HG03025 (cell line): ENCODE measurements around the gene DMTF1.
A peak's percentile ranks its signal among the peaks of the same experiment; 100 is the strongest.

Experiments used
- ATAC-seq: cut with Tn5 transposase; IDR thresholded peaks from one replicate; pipeline ENCODE4 v1.9.1; 2021; ENCODE audit warnings: mild to moderate bottlenecking, moderate library complexity; ENCODE audit not compliant: unreplicated experiment, low FRiP score

Gene DMTF1

GRCh38 chr7:87144173-87144657 lies 8.0 kb upstream of the DMTF1 start:
- ATAC-seq: peak; percentile 93

- ATAC-seq: no peak
These were observed 5.4 kb upstream of the DMTF1 start for GRCh38 chr7:87146740-87147386.

- no peak for ATAC-seq
These were observed 4.8 kb upstream of the DMTF1 start for GRCh38 chr7:87147500-87147899.

GRCh38 chr7:87148332-87148955 lies 3.8 kb upstream of the DMTF1 start:
- ATAC-seq: no peak

GRCh38 chr7:87151002-87151728 lies 1.1 kb upstream of the DMTF1 start:
- no peak for ATAC-seq

GRCh38 chr7:87151729-87152111 lies 533 bp upstream of the DMTF1 start:
- peak; percentile 31 for ATAC-seq

GRCh38 chr7:87152897-87153641 lies 816 bp downstream of the DMTF1 start:
- ATAC-seq: peak; percentile 20

GRCh38 chr7:87154166-87154565 lies 1.9 kb downstream of the DMTF1 start:
- no peak for ATAC-seq

GRCh38 chr7:87154569-87154968 lies 2.3 kb downstream of the DMTF1 start:
- ATAC-seq: no peak

GRCh38 chr7:87155788-87156187 lies 3.5 kb downstream of the DMTF1 start:
- ATAC-seq: no peak

GRCh38 chr7:87156709-87157108 lies 4.5 kb downstream of the DMTF1 start:
- ATAC-seq: no peak

- ATAC-seq: no peak
These were observed 7.3 kb downstream of the DMTF1 start for GRCh38 chr7:87159538-87159937.

- no peak for ATAC-seq
These were observed 12.2 kb downstream of the DMTF1 start for GRCh38 chr7:87164433-87164832.

GRCh38 chr7:87170828-87171227 lies 18.6 kb downstream of the DMTF1 start:
- peak; percentile 55 for ATAC-seq

- ATAC-seq: no peak
These were observed 19.2 kb downstream of the DMTF1 start for GRCh38 chr7:87171282-87171934.

GRCh38 chr7:87173471-87173870 lies 21.2 kb downstream of the DMTF1 start:
- ATAC-seq: no peak

GRCh38 chr7:87178320-87178719 lies 26.1 kb downstream of the DMTF1 start:
- ATAC-seq: no peak

GRCh38 chr7:87179180-87179579 lies 26.9 kb downstream of the DMTF1 start:
- no peak for ATAC-seq

- no peak for ATAC-seq
These were observed 34.9 kb downstream of the DMTF1 start for GRCh38 chr7:87187120-87187519.

GRCh38 chr7:87188930-87189329 lies 36.7 kb downstream of the DMTF1 start:
- no peak for ATAC-seq
